Ramos (cell line): Measurements from ENCODE around the gene PAWR.
"Not testable (repeated sequence)": the region's sequence is repeated elsewhere in the genome, so short reads cannot be mapped to it uniquely, and the experiment has no call there.

Experiments used
- in situ Hi-C: fragments of 300-500 bp; cut with MboI; formaldehyde crosslinking; loops from one replicate; pipeline ENCODE4 v1.14.3; 2022; ENCODE audit warnings: low sequenced_read_pairs; ENCODE audit not compliant: unreplicated experiment

Gene PAWR

GRCh38 chr12:79555028-79555925, 135.5 kb downstream of the PAWR start:
- in situ Hi-C loops = no loop called here

DNA sequence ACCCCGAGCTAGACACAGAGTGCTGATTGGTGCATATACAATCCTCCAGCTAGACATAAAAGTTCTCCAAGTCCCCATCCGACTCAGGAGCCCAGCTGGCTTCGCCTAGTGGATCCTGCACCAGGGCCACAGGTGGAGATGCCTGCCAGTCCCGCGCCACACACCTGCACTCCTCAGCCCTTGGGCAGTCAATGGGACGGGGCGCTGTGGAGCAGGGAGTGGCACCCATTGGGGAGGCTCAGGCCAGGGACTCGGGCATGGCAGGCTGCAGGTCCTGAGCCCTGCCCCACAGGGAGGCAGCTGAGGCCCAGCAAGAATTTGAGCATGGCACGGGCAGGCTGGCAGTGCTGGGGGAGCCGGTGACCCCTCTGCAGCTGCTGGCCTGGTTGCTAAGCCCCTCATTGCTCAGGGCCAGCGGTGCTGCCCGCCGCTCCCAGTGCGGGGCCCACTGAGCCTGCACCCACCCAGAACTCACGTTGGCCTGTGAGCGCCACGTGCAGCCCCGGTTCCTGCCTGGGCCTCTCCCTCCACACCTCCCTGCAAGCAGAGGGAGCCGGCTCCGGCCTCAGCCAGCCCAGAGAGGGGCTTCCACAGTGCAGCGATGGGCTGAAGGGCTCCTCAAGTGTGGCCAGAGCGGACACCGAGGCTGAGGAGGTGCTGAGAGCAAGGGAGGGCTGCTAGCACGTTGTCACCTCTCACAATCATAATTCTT, 136.7 kb downstream of the PAWR start:
- in situ Hi-C loops = loop anchor here (5.0 kb wide), 1 partner anchor 183 kb away; no protein-coding TSS in a partner anchor

GRCh38 chr12:79552192-79552591, 138.6 kb downstream of the PAWR start:
- in situ Hi-C loops = loop anchor here (5.0 kb wide), 1 partner anchor 185 kb away; no protein-coding TSS in a partner anchor

DNA sequence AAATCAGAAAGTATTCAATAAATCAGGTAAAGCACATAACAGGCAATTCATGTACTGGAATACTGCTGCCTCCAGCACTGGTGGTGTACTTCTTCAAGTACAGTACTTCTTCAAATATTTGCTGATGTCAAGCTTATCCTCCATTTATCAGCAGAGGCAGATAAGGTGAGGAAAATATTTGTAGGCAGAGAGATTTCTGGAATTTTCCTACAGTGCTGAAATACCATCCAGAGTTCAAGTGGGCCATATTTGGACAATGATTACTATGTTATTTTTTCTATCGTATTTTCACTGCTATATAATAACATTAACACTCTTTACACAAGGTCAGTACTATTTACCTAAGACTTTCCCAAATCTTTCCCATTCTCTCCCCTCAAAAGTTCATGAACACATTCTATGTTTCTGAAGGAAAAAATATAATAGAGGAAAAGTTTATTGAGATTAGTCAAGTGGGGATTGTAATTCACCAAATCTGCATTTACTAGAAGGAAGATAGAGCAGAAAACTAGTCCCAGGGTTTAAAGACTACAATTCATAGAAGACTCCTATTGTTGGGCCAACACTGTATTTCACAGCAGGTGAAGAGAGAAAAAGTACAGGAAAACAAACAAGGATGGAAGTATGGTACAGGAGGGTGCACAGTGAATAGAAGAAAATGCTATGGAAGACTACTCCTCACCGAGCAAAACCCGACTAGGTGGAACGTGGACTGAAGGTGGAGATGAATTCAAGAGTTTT, 141.1 kb downstream of the PAWR start:
- in situ Hi-C loops = loop anchor here (5.0 kb wide), 1 partner anchor 188 kb away; no protein-coding TSS in a partner anchor

GRCh38 chr12:79548610-79548924, 142.2 kb downstream of the PAWR start:
- in situ Hi-C loops = no loop called here

DNA sequence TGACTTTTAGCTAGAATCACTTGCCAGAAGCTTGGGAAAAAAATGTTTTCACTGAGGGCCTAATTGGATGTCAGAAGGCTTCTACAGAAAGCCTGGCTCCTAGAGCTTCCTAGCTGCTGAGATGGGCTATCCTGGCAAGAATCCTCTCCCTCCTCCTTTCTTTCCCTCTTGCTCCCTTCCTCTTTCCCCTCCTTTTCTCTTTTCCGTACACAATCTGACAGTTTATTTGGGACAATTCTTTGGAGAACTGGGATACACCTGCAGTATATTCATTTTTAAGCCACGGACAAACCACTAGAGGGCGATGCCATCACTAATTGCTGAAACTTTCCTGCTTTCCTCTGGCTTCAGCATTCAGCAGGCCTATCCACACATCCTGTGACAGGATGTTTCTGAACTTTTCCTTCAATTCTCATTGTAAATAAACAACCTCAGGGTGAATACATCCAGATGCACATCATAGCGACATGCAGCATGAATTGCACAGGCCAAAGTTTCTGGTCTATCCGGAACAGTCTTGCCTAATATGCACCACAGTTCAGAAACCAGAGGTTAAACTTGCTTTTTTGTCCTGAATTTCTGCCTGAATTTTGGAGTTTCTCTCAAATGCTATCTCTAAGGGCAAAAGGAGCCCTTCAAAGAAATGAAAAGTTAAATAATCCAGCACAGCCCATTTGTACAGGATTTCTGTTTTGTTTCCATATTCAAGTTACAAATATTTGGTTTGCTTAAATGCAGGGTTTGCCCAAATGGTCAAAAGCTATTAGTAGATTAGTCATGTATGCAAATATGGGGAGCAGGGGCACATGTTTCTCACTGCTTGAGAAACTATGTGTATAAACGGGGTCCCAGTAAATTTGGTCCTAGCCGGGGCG, 142.8 kb downstream of the PAWR start:
- in situ Hi-C loops = no loop called here

- in situ Hi-C loops = no loop called here
These were observed 143.6 kb downstream of the PAWR start for GRCh38 chr12:79547044-79547734.

DNA sequence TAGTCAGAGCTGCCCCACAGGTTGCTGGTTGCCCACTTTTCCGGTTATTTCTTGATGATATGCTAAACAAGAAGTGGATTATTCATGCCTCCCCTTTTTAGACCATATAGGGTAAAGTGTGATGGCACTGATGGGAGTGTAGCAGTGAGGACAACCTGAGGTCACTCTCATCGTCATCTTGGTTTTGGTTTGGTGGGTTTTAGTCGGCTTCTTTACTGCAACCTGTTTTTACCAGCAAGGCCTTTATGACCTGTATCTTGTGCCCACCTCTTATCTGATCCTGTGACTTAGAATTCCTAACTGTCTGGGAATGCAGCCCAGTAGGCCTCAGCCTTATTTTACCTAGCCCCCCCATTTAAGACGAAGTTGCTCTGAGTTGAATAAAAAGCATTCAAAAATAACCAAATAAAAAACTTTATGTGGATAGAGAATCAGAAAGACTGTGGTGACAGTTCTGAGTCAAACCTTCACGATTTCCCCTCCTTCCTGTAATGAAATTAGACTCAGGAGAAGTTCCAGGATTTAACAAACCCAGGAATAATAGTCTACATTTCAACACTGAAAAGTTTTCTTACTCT, 144.2 kb downstream of the PAWR start:
- in situ Hi-C loops = no loop called here

DNA sequence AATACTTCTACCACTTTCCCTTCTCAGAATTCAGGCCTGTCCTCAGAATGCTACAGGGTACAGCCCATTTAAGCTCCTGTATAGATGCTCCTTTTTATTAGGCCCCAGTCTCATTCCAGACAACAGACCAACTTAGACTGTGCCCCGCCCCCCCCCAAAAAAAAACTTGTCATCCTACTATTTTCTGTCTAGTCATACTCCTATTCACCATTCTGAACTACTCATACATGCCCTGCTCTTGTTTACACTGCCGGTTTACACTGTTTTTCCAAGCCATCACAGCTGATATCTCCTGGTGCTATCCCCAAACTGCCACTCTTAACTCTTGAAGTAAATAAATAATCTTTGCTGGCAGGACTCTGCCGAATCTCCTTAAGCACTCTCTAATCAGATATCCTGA, 146.3 kb downstream of the PAWR start:
- in situ Hi-C loops = not testable (repeated sequence)

DNA sequence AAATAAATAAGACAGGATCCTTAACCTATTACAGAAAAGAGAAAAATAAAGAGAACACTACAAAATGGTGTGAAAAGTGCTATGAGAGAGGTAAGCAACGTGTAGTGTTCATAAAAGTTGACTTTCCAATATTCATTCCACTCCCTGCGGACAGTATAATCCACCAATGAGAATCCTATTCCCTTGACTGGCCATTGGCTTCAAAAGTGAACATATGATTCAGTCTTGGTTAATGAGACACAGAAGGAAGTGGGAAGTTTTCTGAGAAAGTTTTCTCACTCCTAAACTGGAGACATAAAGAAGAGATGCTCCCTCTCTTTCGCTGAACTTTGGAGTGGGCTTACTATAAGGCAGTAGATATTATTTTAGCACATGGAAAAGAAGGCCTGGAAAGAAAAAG, 153.1 kb downstream of the PAWR start:
- in situ Hi-C loops = no loop called here

- in situ Hi-C loops = no loop called here
These were observed 155.0 kb downstream of the PAWR start for GRCh38 chr12:79535751-79536150.
